Activated naive CD4-positive, alpha-beta T cell (primary cell): ENCODE results near the gene ACADS.
"Not testable (repeated sequence)": the region's sequence is repeated elsewhere in the genome, so short reads cannot be mapped to it uniquely, and the experiment has no call there.

Source experiments
- DNase-seq, 4 experiments: peaks; one replicate each; lab custom pipeline; 2025; lab: John Stamatoyannopoulos, UW

Gene ACADS

DNA sequence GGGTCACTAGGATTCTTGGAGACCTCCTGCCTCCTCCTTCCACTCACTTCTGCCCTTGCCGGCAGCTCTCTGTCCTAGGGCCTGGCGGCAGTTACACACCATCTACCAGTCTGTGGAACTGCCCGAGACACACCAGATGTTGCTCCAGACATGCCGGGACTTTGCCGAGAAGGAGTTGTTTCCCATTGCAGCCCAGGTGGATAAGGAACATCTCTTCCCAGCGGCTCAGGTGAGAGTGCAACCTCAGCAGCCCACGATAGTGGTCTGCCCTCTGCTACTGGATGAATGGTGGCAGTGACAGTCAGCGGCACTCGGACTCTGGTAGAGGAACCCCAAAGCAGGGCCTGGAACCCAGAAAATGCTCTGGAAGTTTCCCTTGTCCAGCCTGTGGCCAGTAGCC, 1.3 kb downstream of the ACADS start:
- no peak for DNase-seq

DNA sequence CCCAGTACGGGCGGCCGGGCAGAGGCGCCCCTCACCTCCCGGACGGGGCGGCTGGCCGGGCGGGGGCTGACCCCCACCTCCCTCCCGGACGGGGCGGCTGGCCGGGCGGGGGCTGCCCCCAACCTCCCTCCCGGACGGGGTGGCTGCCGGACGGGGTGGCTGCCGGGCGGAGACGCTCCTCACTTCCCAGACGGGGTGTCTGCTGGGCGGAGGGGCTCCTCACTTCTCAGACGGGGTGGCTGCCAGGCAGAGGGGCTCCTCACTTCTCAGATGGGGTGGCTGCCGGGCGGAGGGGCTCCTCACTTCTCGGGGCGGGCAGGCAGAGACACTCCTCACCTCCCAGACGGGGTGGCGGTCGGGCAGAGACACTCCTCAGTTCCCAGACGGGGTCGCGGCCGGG, 6.6 kb downstream of the ACADS start:
- not testable (repeated sequence) for DNase-seq

DNA sequence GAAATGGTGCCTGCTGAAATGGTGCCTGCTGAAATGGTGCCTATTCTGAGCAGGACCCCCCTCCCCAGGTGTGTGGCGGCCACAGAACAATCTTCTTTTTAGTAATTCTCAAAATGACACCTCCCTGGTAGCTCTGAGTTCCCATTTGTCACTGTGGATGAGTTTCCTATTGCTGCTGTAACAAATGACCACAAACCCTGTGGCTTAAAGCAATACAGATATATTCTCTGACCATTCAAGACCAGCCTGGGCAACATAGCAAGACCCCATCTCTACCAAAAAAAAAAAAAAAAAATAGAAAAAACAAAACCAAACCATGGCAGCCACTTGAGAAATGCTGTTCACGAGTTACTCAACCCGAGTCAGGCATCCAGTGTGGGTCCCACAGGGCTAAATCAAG, 7.9 kb downstream of the ACADS start:
- no peak for DNase-seq

DNA sequence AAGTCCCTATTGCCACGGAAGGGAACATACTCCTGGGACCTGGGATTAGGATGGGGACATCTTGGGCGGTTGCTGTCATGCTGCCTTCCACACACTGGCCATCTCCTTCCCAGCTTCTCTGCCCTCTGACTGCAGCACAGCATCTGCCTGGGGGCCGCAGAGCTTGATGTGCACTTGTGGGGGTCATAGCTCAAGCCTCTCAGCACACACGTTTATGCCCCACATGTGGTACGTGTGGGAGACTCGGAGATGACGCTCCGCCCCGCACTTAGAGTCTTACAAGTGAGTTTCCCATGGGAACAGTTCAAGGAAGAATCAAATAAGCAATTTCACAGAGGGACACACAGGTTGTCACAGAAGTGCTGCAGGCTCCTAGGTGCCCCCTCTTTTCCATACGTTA, 8.6 kb downstream of the ACADS start:
- DNase-seq, result no peak

DNA sequence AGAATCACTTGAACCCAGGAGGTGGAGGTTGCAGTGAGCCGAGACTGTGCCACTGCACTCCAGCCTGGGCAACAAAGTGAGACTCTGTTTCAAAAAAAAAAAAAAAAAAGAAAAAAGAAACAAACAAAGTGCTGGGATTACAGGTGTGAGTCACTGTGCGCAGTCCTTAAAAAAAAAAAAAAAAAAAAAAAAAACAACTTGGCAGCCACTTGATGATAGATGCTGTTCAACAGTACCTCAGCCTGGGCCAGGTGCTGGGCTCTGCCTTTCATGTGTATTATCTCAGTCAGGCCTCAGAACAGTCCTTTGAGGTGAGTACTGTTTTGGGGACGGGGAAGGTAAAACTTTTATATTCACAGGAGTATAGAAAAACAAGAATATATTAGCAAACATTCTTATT, 9.6 kb downstream of the ACADS start:
- no peak for DNase-seq

DNA sequence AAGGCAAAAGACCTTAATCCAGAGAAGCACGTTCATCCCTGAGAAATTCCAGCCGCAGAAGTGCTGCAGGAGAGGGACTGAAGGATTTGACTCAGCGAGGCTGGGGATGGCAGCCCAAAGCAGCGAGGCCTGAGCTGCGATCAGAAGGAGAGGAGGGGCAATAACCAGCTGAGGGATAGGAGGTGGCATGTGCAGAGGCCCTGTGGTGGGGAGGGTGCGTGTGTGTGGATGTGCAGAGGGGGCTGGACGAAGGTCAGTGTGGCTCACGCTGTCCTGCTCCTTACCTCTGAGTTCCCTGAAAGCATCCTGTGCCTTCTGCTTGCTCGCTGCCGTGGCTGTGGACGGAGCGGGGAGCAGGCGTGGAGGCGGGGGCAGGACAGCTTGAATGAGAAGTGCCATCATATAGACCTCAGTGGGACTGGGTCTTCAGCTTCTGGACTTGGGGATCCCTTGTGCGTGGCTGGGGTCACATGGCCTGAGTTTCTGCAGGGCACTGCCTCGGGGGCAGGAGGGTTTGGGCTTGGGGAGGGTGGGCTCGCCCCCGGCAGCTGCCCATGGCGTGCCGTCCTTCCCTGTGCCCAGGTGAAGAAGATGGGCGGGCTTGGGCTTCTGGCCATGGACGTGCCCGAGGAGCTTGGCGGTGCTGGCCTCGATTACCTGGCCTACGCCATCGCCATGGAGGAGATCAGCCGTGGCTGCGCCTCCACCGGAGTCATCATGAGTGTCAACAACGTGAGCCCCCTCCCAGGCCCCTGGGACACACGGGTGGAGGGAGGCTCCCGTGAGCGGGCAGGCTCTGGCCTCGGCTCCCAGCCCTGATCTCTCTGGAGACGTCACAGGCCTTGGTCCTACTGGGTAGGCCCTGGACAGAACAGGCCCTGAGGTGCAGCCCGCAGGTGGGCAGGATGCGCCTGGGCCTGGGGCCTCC, 11.0 kb downstream of the ACADS start:
- DNase-seq, result no peak

DNA sequence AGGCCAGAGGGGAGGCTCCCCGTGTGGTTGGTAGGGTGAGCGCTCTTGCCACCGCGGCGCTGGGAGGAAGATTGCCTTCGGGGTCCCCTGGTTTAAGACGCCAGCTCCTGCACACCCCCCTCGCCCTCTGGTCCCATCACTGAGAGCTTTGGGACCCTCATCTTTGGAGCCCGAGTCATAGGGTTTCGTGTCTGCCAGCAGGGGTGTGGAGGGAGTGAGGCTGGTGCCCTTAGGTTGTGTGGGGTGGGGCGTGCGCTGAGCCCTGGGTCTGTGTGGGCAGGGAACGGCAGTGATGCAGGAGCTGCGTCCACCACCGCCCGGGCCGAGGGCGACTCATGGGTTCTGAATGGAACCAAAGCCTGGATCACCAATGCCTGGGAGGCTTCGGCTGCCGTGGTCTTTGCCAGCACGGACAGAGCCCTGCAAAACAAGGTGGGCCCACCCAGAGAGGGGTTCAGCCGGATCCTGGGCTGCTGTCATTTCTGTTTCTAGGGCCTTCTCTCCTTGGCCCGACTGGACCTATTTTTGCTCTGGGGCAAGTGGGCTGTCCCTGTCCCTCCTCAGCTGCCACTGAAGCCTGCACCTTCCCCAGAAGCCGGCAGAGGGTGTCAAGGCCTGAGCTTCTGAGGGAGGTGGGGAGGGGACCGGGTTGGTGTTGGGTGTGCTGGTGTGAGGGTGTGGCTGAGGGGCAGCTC, 12.1 kb downstream of the ACADS start:
- no peak for DNase-seq

DNA sequence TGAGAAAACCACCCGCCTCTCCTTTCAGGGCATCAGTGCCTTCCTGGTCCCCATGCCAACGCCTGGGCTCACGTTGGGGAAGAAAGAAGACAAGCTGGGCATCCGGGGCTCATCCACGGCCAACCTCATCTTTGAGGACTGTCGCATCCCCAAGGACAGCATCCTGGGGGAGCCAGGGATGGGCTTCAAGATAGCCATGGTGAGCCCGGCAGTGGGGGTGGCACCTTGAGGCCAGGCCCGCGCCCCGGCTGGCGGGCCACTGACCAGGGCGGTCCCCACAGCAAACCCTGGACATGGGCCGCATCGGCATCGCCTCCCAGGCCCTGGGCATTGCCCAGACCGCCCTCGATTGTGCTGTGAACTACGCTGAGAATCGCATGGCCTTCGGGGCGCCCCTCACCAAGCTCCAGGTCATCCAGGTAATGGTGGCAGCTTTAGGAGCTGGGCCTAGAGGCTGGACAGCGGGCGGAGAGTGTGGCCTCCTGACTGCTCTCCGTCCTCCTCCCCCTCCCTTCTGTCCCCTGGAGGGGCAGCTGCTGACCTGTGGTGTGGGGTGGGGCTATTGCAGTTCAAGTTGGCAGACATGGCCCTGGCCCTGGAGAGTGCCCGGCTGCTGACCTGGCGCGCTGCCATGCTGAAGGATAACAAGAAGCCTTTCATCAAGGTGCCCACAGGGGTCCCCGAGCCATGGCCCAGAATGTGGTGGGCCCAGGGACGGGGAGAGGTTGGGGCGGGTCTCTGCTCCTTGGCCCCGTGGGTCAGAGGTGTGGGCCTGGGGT, 12.8 kb downstream of the ACADS start:
- no peak for DNase-seq

DNA sequence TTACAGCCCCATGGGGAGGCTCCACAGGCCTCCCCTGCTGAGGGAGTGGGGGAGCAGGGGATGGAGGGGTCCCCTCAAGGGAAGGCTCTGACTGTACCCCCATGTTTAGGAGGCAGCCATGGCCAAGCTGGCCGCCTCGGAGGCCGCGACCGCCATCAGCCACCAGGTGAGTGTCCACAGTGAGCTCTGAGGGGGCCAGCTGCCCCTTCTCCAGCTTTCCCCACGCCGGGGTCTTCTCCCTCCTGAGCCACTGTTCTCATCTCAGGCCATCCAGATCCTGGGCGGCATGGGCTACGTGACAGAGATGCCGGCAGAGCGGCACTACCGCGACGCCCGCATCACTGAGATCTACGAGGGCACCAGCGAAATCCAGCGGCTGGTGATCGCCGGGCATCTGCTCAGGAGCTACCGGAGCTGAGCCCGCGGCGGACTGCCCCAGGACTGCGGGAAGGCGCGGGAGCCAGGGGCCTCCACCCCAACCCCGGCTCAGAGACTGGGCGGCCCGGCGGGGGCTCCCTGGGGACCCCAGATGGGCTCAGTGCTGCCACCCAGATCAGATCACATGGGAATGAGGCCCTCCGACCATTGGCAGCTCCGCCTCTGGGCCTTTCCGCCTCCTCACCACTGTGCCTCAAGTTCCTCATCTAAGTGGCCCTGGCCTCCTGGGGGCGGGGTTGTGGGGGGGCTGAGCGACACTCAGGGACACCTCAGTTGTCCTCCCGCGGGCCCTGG, 13.6 kb downstream of the ACADS start:
- DNase-seq, result no peak

DNA sequence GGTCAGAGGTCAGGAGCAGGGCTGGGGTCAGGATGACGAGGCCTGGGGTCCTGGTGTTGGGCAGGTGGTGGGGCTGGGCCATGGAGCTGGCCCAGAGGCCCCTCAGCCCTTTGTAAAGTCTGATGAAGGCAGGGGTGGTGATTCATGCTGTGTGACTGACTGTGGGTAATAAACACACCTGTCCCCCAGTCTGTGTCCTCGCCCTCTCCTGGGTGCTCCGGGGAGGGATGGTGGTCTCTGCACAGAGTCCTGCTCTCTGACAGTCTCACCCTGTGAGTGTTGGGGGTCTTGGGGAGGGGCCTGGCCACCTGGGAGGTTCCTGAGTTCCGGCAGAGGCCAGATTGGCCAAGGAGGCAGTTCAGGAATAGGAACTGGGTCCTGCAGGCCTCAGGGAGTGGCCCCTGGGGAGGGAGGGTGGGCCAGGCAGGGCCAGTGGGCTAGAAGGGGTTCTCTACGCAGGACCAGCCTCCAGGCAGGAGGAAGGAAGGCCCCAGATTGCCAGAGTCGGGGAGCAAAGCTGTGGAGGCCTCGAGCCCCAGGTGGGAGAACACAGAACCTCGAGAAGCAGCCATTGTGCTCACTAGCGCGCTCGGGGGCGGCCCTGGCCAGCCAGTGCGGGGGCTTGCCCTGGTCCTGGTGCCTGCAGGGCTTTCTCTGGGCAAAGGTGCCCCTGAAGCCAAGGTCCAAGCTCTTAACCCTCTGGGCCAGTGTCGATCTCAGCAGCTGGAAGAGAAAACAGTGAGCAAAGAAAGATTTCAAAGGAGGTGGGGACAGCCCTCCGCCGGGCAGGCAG, 14.4 kb downstream of the ACADS start:
- DNase-seq, result no peak

DNA sequence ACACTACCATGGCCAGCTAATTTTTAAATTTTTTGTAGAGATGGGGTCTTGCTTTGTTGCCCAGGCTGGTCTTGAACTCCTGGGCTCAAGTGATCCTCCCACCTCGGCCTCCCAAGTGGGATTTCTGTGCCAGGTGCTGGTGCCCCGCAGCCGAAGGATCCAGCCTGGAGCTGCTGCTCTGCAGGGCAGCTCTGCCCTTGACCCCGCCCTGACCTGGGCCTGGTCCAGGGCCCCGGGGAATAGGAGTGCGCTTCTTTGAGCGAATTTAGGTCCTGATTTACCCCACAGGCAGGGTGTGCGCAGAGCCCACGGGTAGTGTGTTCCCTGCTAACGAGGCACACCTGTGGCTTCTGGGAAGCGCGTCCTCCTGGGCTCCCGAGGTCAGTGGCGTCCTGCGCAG, 15.2 kb downstream of the ACADS start:
- no peak for DNase-seq

DNA sequence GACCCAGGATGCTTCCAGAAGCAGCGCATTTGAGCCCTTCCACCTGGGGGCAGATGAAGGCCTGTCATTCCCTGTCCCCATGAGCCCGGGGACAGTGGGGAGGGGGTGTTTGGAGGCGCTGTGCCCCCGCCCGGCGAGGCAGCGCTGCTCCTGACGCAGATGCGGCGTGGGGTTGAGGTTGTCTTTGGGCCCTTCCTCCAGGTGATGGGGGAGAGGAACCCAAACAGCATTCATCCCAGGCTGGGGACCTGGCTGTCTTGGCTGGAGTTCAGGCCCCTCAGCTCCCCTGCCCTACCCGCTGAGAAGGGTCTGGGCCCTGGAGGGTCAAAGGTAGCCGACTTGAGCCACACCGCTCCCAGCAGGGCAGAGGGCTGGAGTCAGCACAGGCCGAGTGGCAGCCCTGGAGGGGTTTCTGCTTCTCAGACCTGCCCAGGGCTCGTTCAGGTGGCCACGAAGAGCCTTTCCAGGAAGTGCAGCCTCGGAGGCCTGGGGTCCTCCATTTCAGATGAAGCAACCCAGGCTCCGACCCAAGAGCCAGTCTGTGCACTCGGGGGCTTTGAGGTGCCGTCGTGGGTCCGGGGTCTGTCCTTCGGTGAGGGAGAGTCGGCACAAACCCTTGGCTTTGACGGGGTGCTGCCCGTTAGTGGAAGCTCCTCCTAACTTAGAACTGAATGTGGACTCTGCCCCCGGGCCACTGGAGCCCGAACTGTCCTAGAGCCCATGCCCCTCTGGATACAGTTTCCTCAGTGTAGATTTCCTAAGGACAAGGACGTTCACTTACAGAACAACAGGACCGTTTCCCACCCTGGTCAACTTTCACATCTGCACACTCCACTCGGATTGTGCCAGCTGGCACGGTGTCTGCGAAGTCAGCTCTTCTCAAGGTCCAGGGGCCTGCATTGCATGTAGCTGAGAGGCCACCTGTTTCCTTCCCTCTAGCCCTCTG, 16.1 kb downstream of the ACADS start:
- DNase-seq, result no peak

DNA sequence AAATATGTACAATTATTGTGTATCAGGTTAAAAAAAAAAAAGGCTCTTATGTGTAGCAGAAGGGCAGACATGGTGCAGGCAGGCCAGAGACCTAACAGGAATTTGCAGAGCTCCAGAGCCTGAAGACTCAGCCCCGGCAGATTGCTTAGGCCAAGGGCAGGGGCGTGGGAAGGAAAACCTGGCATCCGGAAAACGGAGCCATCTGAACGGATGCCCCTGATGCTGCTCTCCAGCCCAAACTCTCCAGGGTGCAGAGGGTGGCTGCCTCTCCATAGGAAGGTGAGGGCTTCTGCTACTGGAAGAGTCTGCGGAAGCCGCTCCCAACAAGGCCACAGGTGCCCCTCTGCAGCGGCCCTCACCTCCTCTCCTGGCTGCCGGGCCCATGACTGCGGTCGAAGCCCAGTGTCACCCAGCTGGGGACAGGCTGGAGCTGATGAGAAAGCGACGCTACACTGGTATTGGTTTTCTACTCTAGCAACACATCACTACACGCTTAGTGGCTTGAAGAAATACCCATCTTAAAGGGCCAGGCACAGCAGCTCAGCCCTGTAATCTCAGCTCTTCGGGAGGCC, 19.4 kb downstream of the ACADS start:
- no peak for DNase-seq

DNA sequence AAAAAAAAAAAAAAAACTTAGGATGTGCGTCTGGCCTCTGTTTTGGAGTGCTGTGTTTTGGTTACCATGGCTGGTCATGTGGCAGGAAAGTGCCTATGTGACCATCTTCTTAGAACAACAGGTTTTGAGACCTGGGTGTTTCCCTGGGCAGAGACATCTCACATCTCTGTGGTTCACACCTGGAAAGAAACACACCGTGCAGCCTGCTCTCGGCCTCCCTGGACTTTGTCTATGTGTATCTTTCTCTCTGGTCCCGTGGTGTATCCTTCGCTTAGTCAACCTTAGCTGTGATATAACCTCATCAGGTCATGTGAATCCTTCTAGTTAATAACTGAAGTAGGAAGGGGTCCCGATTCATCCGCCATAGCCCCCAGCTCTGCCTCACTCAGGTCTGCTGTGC, 22.6 kb downstream of the ACADS start:
- DNase-seq, result no peak

DNA sequence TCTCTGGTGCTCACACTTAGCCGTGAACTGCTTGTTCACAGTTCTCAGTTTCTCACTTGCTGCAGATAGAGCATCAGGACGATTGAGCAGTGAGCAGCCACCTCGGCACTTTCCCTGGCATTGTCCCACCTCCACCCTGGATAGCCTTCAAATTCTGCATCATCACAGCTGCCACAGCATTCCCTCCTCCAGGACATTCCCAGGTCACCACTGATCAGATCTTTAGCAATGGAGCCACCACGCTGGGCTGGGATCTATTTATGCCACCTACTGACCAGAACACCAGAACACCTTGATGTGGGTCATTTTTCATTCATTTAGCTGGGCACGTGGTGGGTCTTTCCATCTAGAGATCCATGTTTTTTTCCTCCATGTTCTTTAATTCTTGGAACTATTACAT, 23.6 kb downstream of the ACADS start:
- DNase-seq, result no peak

DNA sequence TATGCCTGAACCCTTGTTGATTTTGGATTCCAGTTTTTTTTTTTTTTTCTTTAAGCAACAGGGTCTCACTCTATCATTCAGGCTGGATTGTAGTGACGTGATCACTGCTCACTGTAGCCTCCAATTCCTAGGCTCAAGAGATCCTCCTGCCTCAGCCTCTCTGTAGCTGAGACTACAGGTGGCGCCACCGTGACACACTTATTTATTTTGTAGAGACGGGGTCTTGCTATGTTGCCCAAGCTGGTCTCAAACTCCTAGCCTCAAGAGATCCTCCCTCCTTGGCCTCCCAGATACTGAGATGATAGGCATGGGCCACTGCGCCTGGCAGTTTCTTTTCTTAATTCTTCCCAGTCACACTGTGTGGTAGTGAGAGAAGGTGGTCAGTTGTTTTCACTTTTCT, 25.2 kb downstream of the ACADS start:
- no peak for DNase-seq

DNA sequence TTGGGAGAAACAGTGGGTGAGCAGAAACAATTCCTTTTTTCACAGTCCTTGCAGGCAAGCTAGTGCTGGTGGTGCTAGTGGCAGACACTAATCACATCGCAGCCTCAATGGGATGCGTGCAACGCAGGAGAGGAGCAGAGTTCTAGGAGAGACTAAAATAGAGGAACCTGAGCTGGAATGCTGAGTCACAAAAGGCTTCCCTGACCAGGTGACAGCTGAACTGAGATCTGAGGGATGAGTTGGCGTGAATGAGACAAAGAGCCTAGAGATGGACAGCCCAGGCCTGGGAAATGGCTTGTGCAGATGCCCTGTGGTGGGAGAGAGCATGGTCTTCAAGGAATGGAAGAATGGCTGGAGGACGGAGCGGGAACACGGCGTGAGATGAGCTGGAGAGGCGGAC, 25.8 kb downstream of the ACADS start:
- DNase-seq, result no peak

DNA sequence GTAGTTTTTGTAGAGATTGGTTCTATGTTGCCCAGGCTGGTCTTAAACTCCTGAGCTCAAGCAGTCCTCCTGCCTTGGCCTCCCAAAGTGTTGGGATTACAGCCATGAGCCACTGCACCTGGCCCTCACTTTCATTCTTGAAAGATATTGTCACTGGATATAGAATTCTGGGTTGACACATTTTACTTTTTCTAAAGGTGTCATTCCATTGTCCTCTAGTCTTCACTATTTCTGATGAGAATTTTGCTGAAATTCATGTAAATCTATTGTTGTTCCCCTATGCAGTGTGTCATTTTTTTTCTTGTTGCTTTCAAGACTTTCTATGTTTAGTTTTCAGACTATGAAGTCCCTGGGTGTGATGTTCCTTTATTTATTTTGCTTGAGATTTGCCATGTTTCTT, 29.2 kb downstream of the ACADS start:
- DNase-seq, result no peak

DNA sequence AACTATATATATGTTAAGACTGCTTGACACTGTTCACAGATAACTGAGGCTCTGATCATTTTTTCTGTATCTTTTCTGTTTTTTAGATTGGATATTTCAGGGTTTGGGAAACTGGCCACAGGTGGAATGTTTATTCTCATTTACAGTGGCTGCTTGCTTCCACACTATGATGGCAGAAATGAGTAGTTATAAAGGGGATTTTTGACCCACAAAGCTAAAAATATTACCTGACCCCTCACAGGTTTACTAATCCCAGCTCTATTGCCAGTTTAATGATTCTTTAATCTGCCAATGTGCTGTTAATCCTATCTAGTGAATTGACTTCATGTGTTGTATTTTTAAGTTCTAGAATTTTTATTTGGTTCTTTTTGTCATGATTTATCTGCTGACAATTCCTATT, 29.6 kb downstream of the ACADS start:
- no peak for DNase-seq
